Skeletal muscle satellite cell (primary cell): Measurements from ENCODE around the gene METTL21C.

ENCODE experiments used
- H3K27me3 ChIP-seq: 2 replicates; pipeline ENCODE4 v1.7.0; 2013; ENCODE audit warnings: low read length; ENCODE audit not compliant: control insufficient read depth, insufficient read depth
- H3K36me3 ChIP-seq: 2 replicates; pipeline ENCODE4 v1.7.0; 2013; ENCODE audit warnings: mild to moderate bottlenecking, control low read depth, low read length; ENCODE audit not compliant: insufficient read depth
- H3K4me1 ChIP-seq: 2 replicates; pipeline ENCODE4 v1.7.0; 2013; ENCODE audit warnings: low read length; ENCODE audit not compliant: control insufficient read depth, insufficient read depth
- H3K4me2 ChIP-seq: 2 replicates; pipeline ENCODE4 v1.7.0; 2013; ENCODE audit warnings: mild to moderate bottlenecking, low read length
- H3K4me3 ChIP-seq: 2 replicates; pipeline ENCODE4 v1.7.0; 2013; ENCODE audit warnings: low read length
- H3K9ac ChIP-seq: 2 replicates; pipeline ENCODE4 v1.7.0; 2013; ENCODE audit warnings: mild to moderate bottlenecking, low read depth, low read length, moderate library complexity
- H3K9me3 ChIP-seq: replicated peaks from 2 replicates; pipeline ENCODE4 v1.7.0; 2013; ENCODE audit warnings: mild to moderate bottlenecking, control low read depth, low read length

Gene METTL21C

GRCh38 chr13:102654756-102655155 is 40.1 kb downstream of the METTL21C start:
- H3K27me3 ChIP-seq: no peaks in the 10 kb centered on the region
- H3K36me3 ChIP-seq: peaks cover 40% of the 10 kb centered on the region
- H3K9ac ChIP-seq: no peak overlapping the region
- H3K4me2 ChIP-seq: no peak overlapping the region
- H3K4me3 ChIP-seq: no peak overlapping the region
- no peaks in the 10 kb centered on the region for H3K9me3 ChIP-seq
- peaks cover 12% of the 10 kb centered on the region for H3K4me1 ChIP-seq

- no peaks in the 10 kb centered on the region for H3K9me3 ChIP-seq
- no peak overlapping the region for H3K4me3 ChIP-seq
- H3K36me3 ChIP-seq: peaks cover 38% of the 10 kb centered on the region
- H3K4me2 ChIP-seq: peak overlapping the region; percentile 24
- H3K9ac ChIP-seq: no peak overlapping the region
- peaks cover 12% of the 10 kb centered on the region for H3K4me1 ChIP-seq
- H3K27me3 ChIP-seq: no peaks in the 10 kb centered on the region
Measured at GRCh38 chr13:102651892-102652291, 43.0 kb downstream of the METTL21C start.

- Histone ChIP-seq H3K9me3 (no peaks in the 10 kb centered on the region), H3K9ac (no peak overlapping the region), H3K36me3 (peaks cover 42% of the 10 kb centered on the region), H3K4me2 (peak overlapping the region; percentile 24), H3K4me1 (peaks cover 12% of the 10 kb centered on the region), H3K4me3 (no peak overlapping the region), H3K27me3 (no peaks in the 10 kb centered on the region)
Measured at GRCh38 chr13:102651392-102651791, 43.5 kb downstream of the METTL21C start.

- Histone ChIP-seq H3K4me1 (peaks cover 12% of the 10 kb centered on the region), H3K4me2 (no peak overlapping the region), H3K9ac (no peak overlapping the region), H3K27me3 (no peaks in the 10 kb centered on the region), H3K9me3 (no peaks in the 10 kb centered on the region), H3K4me3 (no peak overlapping the region), H3K36me3 (peaks cover 41% of the 10 kb centered on the region)
Measured at GRCh38 chr13:102650444-102650843, 44.4 kb downstream of the METTL21C start.

GRCh38 chr13:102648046-102648445 is 46.8 kb downstream of the METTL21C start:
- Histone ChIP-seq H3K36me3 (peaks cover 46% of the 10 kb centered on the region), H3K9ac (no peak overlapping the region), H3K4me1 (peaks cover 12% of the 10 kb centered on the region), H3K27me3 (no peaks in the 10 kb centered on the region), H3K4me3 (no peak overlapping the region), H3K4me2 (no peak overlapping the region), H3K9me3 (no peaks in the 10 kb centered on the region)

GRCh38 chr13:102645701-102646100 is 49.1 kb downstream of the METTL21C start:
- Histone ChIP-seq H3K4me3 (no peak overlapping the region), H3K36me3 (peaks cover 62% of the 10 kb centered on the region), H3K27me3 (no peaks in the 10 kb centered on the region), H3K9ac (no peak overlapping the region), H3K4me2 (no peak overlapping the region), H3K9me3 (no peaks in the 10 kb centered on the region), H3K4me1 (peaks cover under 1% of the 10 kb centered on the region)

- Histone ChIP-seq H3K27me3 (no peaks in the 10 kb centered on the region), H3K4me1 (no peaks in the 10 kb centered on the region), H3K4me3 (no peak overlapping the region), H3K9me3 (no peaks in the 10 kb centered on the region), H3K36me3 (peaks cover 63% of the 10 kb centered on the region), H3K4me2 (no peak overlapping the region), H3K9ac (no peak overlapping the region)
Measured at GRCh38 chr13:102643656-102644055, 51.2 kb downstream of the METTL21C start.

- H3K4me3 ChIP-seq: no peak overlapping the region
- no peaks in the 10 kb centered on the region for H3K4me1 ChIP-seq
- no peak overlapping the region for H3K4me2 ChIP-seq
- no peaks in the 10 kb centered on the region for H3K27me3 ChIP-seq
- no peaks in the 10 kb centered on the region for H3K9me3 ChIP-seq
- H3K9ac ChIP-seq: no peak overlapping the region
- H3K36me3 ChIP-seq: peaks cover 72% of the 10 kb centered on the region
Measured at GRCh38 chr13:102642475-102642874, 52.4 kb downstream of the METTL21C start.

GRCh38 chr13:102642029-102642428 is 52.8 kb downstream of the METTL21C start:
- no peaks in the 10 kb centered on the region for H3K27me3 ChIP-seq
- H3K9me3 ChIP-seq: no peaks in the 10 kb centered on the region
- H3K4me3 ChIP-seq: no peak overlapping the region
- peaks cover 72% of the 10 kb centered on the region for H3K36me3 ChIP-seq
- no peak overlapping the region for H3K9ac ChIP-seq
- H3K4me1 ChIP-seq: no peaks in the 10 kb centered on the region
- no peak overlapping the region for H3K4me2 ChIP-seq

- peaks cover 80% of the 10 kb centered on the region for H3K36me3 ChIP-seq
- H3K4me2 ChIP-seq: no peak overlapping the region
- no peak overlapping the region for H3K9ac ChIP-seq
- H3K27me3 ChIP-seq: no peaks in the 10 kb centered on the region
- H3K4me3 ChIP-seq: no peak overlapping the region
- no peaks in the 10 kb centered on the region for H3K4me1 ChIP-seq
- H3K9me3 ChIP-seq: no peaks in the 10 kb centered on the region
Measured at GRCh38 chr13:102638741-102639140, 56.1 kb downstream of the METTL21C start.
